Measurements from ENCODE around the gene WDR90. TPM values are rescaled to one million over a fixed set of nuclear protein-coding genes. Genes with fewer than 3 reads are reported as not detected.
A peak's percentile ranks its signal among the peaks of the same experiment; 100 is the strongest.

The WDR90 gene
- total and polyA plus RNA-seq, 2 of the 13 experiments (the other 11 are each of a cell fraction or from before 2014, with no cell fraction given), result 14.9 to 28.9 TPM

DNA sequence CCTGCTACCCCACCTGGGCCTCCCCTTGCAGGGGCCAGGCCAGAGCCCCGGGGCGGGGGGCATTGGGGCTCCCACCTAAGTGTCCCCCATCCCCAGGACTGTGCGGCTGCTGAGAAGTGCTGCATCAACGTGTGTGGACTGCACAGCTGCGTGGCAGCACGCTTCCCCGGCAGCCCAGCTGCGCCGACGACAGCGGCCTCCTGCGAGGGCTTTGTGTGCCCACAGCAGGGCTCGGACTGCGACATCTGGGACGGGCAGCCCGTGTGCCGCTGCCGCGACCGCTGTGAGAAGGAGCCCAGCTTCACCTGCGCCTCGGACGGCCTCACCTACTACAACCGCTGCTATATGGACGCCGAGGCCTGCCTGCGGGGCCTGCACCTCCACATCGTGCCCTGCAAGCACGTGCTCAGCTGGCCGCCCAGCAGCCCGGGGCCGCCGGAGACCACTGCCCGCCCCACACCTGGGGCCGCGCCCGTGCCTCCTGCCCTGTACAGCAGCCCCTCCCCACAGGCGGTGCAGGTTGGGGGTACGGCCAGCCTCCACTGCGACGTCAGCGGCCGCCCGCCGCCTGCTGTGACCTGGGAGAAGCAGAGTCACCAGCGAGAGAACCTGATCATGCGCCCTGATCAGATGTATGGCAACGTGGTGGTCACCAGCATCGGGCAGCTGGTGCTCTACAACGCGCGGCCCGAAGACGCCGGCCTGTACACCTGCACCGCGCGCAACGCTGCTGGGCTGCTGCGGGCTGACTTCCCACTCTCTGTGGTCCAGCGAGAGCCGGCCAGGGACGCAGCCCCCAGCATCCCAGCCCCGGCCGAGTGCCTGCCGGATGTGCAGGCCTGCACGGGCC is 16.5 kb upstream of the WDR90 start (continued):
- TF ChIP-seq, protein P1, sequence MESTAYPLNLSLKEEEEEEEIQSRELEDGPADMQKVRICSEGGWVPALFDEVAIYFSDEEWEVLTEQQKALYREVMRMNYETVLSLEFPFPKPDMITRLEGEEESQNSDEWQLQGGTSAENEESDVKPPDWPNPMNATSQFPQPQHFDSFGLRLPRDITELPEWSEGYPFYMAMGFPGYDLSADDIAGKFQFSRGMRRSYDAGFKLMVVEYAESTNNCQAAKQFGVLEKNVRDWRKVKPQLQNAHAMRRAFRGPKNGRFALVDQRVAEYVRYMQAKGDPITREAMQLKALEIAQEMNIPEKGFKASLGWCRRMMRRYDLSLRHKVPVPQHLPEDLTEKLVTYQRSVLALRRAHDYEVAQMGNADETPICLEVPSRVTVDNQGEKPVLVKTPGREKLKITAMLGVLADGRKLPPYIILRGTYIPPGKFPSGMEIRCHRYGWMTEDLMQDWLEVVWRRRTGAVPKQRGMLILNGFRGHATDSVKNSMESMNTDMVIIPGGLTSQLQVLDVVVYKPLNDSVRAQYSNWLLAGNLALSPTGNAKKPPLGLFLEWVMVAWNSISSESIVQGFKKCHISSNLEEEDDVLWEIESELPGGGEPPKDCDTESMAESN (CRISPR knock-in tag; conservative IDR thresholded peaks at IDR 0.05), result no peak
- TF ChIP-seq, protein P2, sequence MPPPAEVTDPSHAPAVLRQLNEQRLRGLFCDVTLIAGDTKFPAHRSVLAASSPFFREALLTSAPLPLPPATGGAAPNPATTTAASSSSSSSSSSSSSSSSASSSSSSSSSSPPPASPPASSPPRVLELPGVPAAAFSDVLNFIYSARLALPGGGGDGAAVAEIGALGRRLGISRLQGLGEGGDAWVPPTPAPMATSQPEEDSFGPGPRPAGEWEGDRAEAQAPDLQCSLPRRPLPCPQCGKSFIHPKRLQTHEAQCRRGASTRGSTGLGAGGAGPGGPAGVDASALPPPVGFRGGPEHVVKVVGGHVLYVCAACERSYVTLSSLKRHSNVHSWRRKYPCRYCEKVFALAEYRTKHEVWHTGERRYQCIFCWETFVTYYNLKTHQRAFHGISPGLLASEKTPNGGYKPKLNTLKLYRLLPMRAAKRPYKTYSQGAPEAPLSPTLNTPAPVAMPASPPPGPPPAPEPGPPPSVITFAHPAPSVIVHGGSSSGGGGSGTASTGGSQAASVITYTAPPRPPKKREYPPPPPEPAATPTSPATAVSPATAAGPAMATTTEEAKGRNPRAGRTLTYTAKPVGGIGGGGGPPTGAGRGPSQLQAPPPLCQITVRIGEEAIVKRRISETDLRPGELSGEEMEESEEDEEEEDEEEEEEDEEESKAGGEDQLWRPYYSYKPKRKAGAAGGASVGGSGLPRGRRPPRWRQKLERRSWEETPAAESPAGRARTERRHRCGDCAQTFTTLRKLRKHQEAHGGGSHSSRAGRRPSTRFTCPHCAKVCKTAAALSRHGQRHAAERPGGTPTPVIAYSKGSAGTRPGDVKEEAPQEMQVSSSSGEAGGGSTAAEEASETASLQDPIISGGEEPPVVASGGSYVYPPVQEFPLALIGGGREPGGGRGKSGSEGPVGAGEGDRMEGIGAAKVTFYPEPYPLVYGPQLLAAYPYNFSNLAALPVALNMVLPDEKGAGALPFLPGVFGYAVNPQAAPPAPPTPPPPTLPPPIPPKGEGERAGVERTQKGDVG (CRISPR knock-in tag; IDR thresholded peaks at IDR 0.05; ENCODE audit: borderline replicate concordance), result no peak
- TF ChIP-seq AGO2 (optimal IDR thresholded peaks at IDR 0.05; ENCODE audit: low read depth, low read length), result peak; percentile 60
- peak; percentile 47; the same call in 1 of the 2 replicates for TF ChIP-seq ZBTB39 (CRISPR knock-in tag; IDR thresholded peaks at IDR 0.05)
- TF ChIP-seq ATF6 (CRISPR knock-in tag; conservative IDR thresholded peaks at IDR 0.05), result no peak
